Naive B cell (primary cell): ENCODE measurements around the gene ZBTB47. TPM values are rescaled to one million over a fixed set of nuclear protein-coding genes. Genes with fewer than 3 reads are reported as not detected.

Experiments
- ATAC-seq, 2 donors: fragments of 150-1000 bp; cut with Tn5 transposase; 2 replicates each; pipeline ENCODE4 v1.10.0; 2021; ENCODE audit warnings: low read depth in 2 of 2, mild to moderate bottlenecking in 2 of 2, moderate library complexity in 2 of 2
- DNase-seq: peaks from one replicate; pipeline ENCODE4 v3.0.0; 2022
- H3K27ac Mint-ChIP-seq, 6 donors: one replicate each; pipeline ENCODE4 v1.8.0; 2020 to 2022; ENCODE audit warnings: mild to moderate bottlenecking in 6 of 6, mixed read lengths in 6 of 6, moderate library complexity in 5 of 6, inconsistent platforms in 2 of 6
- H3K27me3 Mint-ChIP-seq, 3 donors: one replicate each; pipeline ENCODE4 v1.8.0; 2021 to 2022; ENCODE audit warnings: mixed read lengths in 3 of 3, mild to moderate bottlenecking in 1 of 3
- H3K36me3 Mint-ChIP-seq, 2 donors: one replicate each; pipeline ENCODE4 v1.8.0; 2020 to 2022; ENCODE audit warnings: mixed read lengths in 2 of 2, inconsistent platforms in 1 of 2, mild to moderate bottlenecking in 1 of 2
- H3K4me1 Mint-ChIP-seq, 3 donors: one replicate each; pipeline ENCODE4 v1.8.0; 2020 to 2022; ENCODE audit warnings: mixed read lengths in 3 of 3, inconsistent platforms in 1 of 3, mild to moderate bottlenecking in 1 of 3, moderate library complexity in 1 of 3
- H3K4me3 Mint-ChIP-seq, 8 donors: one replicate each; pipeline ENCODE4 v1.8.0; 2020 to 2022; ENCODE audit warnings: mild to moderate bottlenecking in 8 of 8, mixed read lengths in 8 of 8, moderate library complexity in 8 of 8, inconsistent platforms in 2 of 8
- H3K9me3 Mint-ChIP-seq, 7 donors: one replicate each; pipeline ENCODE4 v1.8.0; 2020 to 2022; ENCODE audit warnings: mixed read lengths in 7 of 7, mild to moderate bottlenecking in 5 of 7, inconsistent platforms in 2 of 7, moderate library complexity in 1 of 7
- polyA plus RNA-seq, 6 donors: library from polyadenylated mRNA; unstranded; fragments of 300-500 nt; fragmentation: Illumina TruSeq; gene quantifications; one replicate each; pipeline ENCODE4 v1.2.3, GENCODE V29; 2021; ENCODE audit warnings: low read depth in 6 of 6

Gene ZBTB47
- polyA plus RNA-seq, 6 donors from 2014 or later = not detected

DNA sequence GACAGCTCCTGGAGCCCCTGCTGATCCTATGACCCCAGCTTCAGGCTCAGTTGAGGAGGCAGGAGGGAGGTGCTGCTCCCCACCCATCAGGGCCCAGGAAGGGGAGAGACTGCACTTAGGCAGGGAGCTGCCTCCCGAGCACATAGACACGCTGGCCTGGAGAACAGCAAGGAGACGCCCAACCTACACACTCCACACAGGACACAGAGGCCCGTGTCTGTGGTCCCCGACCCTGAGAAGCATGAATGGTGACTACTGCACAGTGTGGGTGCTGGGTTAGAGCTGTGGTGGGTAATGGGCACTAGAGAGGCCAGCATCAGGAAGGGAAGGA is 50.2 kb downstream of the ZBTB47 start:
- H3K27ac Mint-ChIP-seq = no peak overlapping the region
- H3K27me3 Mint-ChIP-seq = peaks cover 22 to 49% (median 47%) of the 10 kb centered on the region in 3 donors
- H3K9me3 Mint-ChIP-seq = peaks cover 0 to 6% (median 0%) of the 10 kb centered on the region in 7 donors
- no peaks in the 10 kb centered on the region for H3K36me3 Mint-ChIP-seq
- peaks cover 0 to 10% (median 0%) of the 10 kb centered on the region in 3 donors for H3K4me1 Mint-ChIP-seq
- DNase-seq (no peak), ATAC-seq (no peak)
- no peak overlapping the region for H3K4me3 Mint-ChIP-seq

GRCh38 chr3:42704136-42704841 is 50.8 kb downstream of the ZBTB47 start:
- Mint-ChIP-seq H3K9me3 (peaks cover 0 to 6% (median 0%) of the 10 kb centered on the region in 7 donors), H3K4me3 (peak overlapping the region in 1 of 8 donors; percentile 34), H3K36me3 (no peaks in the 10 kb centered on the region), H3K27ac (no peak overlapping the region), H3K4me1 (peaks cover 0 to 10% (median 0%) of the 10 kb centered on the region in 3 donors), H3K27me3 (peaks cover 22 to 53% (median 52%) of the 10 kb centered on the region in 3 donors)
- DNase-seq (no peak), ATAC-seq (no peak)

GRCh38 chr3:42705058-42705767 is 51.7 kb downstream of the ZBTB47 start:
- peaks cover 17 to 55% (median 46%) of the 10 kb centered on the region in 3 donors for H3K27me3 Mint-ChIP-seq
- peaks cover 0 to 5% (median 0%) of the 10 kb centered on the region in 3 donors for H3K4me1 Mint-ChIP-seq
- H3K36me3 Mint-ChIP-seq = no peaks in the 10 kb centered on the region
- H3K9me3 Mint-ChIP-seq = peaks cover 0 to 1% (median 0%) of the 10 kb centered on the region in 7 donors
- no peak for ATAC-seq
- no peak overlapping the region for H3K27ac Mint-ChIP-seq
- no peak for DNase-seq
- no peak overlapping the region for H3K4me3 Mint-ChIP-seq

DNA sequence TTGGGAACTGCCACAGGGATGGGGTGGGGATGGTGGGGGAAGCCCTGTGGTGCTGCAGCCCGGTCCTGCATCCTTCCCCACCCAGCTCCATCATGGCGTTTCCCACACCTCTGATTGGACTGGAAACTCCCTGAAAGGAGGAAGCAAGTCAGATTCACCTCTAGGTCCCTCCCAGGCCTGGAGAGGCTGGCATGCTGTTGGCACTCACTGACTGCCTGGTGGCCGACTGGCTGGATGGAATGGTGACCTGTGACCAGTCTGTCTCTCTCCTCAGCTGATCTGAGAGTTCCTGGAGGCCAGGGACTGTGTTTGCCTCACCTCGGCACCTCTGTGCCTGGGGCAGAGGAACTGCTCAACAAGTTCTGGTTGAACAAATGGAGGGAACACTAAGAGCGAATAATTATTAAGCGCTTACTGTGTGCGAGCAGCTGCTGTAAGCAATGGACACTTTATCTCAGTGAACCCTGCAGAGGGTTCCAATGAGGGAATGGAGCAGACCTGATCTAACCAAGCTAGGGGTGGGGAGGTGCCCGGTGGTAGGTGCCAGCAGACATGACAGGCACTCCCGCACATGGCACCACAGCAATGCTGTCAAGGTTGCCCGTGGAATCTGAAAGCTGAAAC is 52.6 kb downstream of the ZBTB47 start:
- DNase-seq = no peak
- H3K9me3 Mint-ChIP-seq = peaks cover 0 to under 1% (median 0%) of the 10 kb centered on the region in 7 donors
- no peaks in the 10 kb centered on the region for H3K36me3 Mint-ChIP-seq
- no peak overlapping the region for H3K4me3 Mint-ChIP-seq
- no peak overlapping the region for H3K27ac Mint-ChIP-seq
- H3K27me3 Mint-ChIP-seq = peaks cover 13 to 48% (median 40%) of the 10 kb centered on the region in 3 donors
- ATAC-seq = no peak
- H3K4me1 Mint-ChIP-seq = peaks cover 0 to 1% (median 0%) of the 10 kb centered on the region in 3 donors

GRCh38 chr3:42706721-42707619 is 53.5 kb downstream of the ZBTB47 start:
- Mint-ChIP-seq H3K27me3 (peaks cover 11 to 42% (median 31%) of the 10 kb centered on the region in 3 donors), H3K9me3 (no peaks in the 10 kb centered on the region), H3K36me3 (no peaks in the 10 kb centered on the region), H3K27ac (no peak overlapping the region), H3K4me1 (no peaks in the 10 kb centered on the region), H3K4me3 (no peak overlapping the region)
- ATAC-seq = no peak
- no peak for DNase-seq

- Mint-ChIP-seq H3K27ac (no peak overlapping the region), H3K36me3 (no peaks in the 10 kb centered on the region), H3K9me3 (no peaks in the 10 kb centered on the region), H3K27me3 (peaks cover 11 to 42% (median 29%) of the 10 kb centered on the region in 3 donors), H3K4me1 (no peaks in the 10 kb centered on the region), H3K4me3 (no peak overlapping the region)
- DNase-seq (no peak), ATAC-seq (no peak)
Observed at GRCh38 chr3:42707620-42708355, 54.3 kb downstream of the ZBTB47 start.

GRCh38 chr3:42708611-42709151 is 55.2 kb downstream of the ZBTB47 start:
- DNase-seq (no peak), ATAC-seq (no peak)
- Mint-ChIP-seq H3K4me1 (peaks cover 7 to 8% (median 8%) of the 10 kb centered on the region in 3 donors), H3K36me3 (no peaks in the 10 kb centered on the region), H3K27me3 (peaks cover 4 to 33% (median 24%) of the 10 kb centered on the region in 3 donors), H3K27ac (peak overlapping the region in 1 of 6 donors; percentile 13), H3K4me3 (no peak overlapping the region), H3K9me3 (no peaks in the 10 kb centered on the region)

GRCh38 chr3:42709621-42710020 is 56.1 kb downstream of the ZBTB47 start:
- DNase-seq (no peak), ATAC-seq (no peak)
- H3K4me3 Mint-ChIP-seq = no peak overlapping the region
- H3K27ac Mint-ChIP-seq = no peak overlapping the region
- H3K36me3 Mint-ChIP-seq = no peaks in the 10 kb centered on the region
- H3K27me3 Mint-ChIP-seq = peaks cover 4 to 27% (median 24%) of the 10 kb centered on the region in 3 donors
- peaks cover 13 to 14% (median 14%) of the 10 kb centered on the region in 3 donors for H3K4me1 Mint-ChIP-seq
- H3K9me3 Mint-ChIP-seq = no peaks in the 10 kb centered on the region

GRCh38 chr3:42710323-42711021 is 57.0 kb downstream of the ZBTB47 start:
- H3K27ac Mint-ChIP-seq = no peak overlapping the region
- H3K36me3 Mint-ChIP-seq = no peaks in the 10 kb centered on the region
- no peak overlapping the region for H3K4me3 Mint-ChIP-seq
- peaks cover 4 to 23% (median 21%) of the 10 kb centered on the region in 3 donors for H3K27me3 Mint-ChIP-seq
- H3K9me3 Mint-ChIP-seq = no peaks in the 10 kb centered on the region
- H3K4me1 Mint-ChIP-seq = peaks cover 13 to 14% (median 14%) of the 10 kb centered on the region in 3 donors
- ATAC-seq = no peak
- DNase-seq = no peak

GRCh38 chr3:42711491-42712343 is 58.2 kb downstream of the ZBTB47 start:
- Mint-ChIP-seq H3K36me3 (no peaks in the 10 kb centered on the region), H3K9me3 (no peaks in the 10 kb centered on the region), H3K4me1 (peaks cover 13 to 14% (median 14%) of the 10 kb centered on the region in 3 donors), H3K27ac (no peak overlapping the region), H3K4me3 (peak overlapping the region in 1 of 8 donors; percentile 53), H3K27me3 (peaks cover 0 to 21% (median 21%) of the 10 kb centered on the region in 3 donors)
- DNase-seq = no peak
- no peak for ATAC-seq

DNA sequence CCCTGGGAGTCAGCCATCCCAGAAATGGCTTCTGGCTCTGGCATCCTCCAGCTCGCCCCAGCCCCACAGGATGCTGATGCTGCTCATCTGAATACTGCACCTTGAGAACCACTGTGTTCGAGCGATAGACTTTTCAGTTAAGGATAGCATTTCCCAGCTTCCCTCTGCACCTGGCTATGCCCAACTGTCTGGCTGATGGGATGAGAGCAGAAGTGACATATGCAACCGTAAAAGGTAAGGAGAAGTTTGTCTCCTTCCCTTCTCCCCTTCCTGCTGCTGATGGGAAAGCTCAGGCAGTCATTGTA is 58.8 kb downstream of the ZBTB47 start:
- peaks cover 0 to 17% (median 17%) of the 10 kb centered on the region in 3 donors for H3K27me3 Mint-ChIP-seq
- H3K9me3 Mint-ChIP-seq = no peaks in the 10 kb centered on the region
- no peak overlapping the region for H3K27ac Mint-ChIP-seq
- ATAC-seq (no peak), DNase-seq (no peak)
- peaks cover 13 to 14% (median 14%) of the 10 kb centered on the region in 3 donors for H3K4me1 Mint-ChIP-seq
- H3K4me3 Mint-ChIP-seq = no peak overlapping the region
- H3K36me3 Mint-ChIP-seq = no peaks in the 10 kb centered on the region
